Esophagus muscularis mucosa (tissue), 4 donors: ENCODE data around the gene ATP5MG. TPM values are rescaled to one million over a fixed set of nuclear protein-coding genes. Genes with fewer than 3 reads are reported as not detected.

Source experiments
- DNase-seq: peaks from one replicate; pipeline ENCODE4 v3.0.0-alpha.2; 2017; ENCODE audit errors: extremely low spot score
- H3K27ac ChIP-seq, 4 donors: fragments of 200-600 bp; sonication (generic); replicated peaks in 1 of 4; 1 replicate in 3 of 4; 2 replicates in 1 of 4; pipeline ENCODE4 v1.5.1; 2016 to 2019; ENCODE audit warnings: mild to moderate bottlenecking in 1 of 4
- H3K27me3 ChIP-seq, 4 donors: fragments of 200-600 bp; sonication (generic); one replicate each; pipeline versions ENCODE4 v1.5.1 to v1.6.0; 2016 to 2019
- H3K36me3 ChIP-seq, 4 donors: fragments of 200-600 bp; sonication (generic); one replicate each; pipeline ENCODE4 v1.5.1; 2016 to 2019
- H3K4me1 ChIP-seq, 4 donors: fragments of 200-600 bp; sonication (generic); one replicate each; pipeline ENCODE4 v1.5.1; 2016 to 2019
- H3K4me3 ChIP-seq, 4 donors: fragments of 200-600 bp; sonication (generic); 1 replicate in 2 of 4; 2 replicates in 2 of 4; pipeline ENCODE4 v1.5.1; 2016 to 2019; ENCODE audit warnings: mild to moderate bottlenecking in 4 of 4, moderate library complexity in 1 of 4
- H3K9me3 ChIP-seq, 4 donors: fragments of 200-600 bp; sonication (generic); 1 replicate in 3 of 4; 2 replicates in 1 of 4; pipeline ENCODE4 v1.5.1; 2016 to 2019
- CTCF ChIP-seq, 3 experiments: fragments of 200-600 bp in 2 of 3; fragments of 450-650 bp in 1 of 3; sonication (generic) in 2 of 3; IDR thresholded peaks; one replicate each; pipeline ENCODE4 v1.5.1; 2017 to 2019; ENCODE audit warnings: antibody characterized with exemption in 3 of 3, mild to moderate bottlenecking in 2 of 3, moderate library complexity in 1 of 3
- EP300 ChIP-seq: sonication (generic); formaldehyde crosslinking; IDR thresholded peaks from one replicate; pipeline ENCODE4 v1.6.1; 2017; ENCODE audit warnings: antibody characterized with exemption
- POLR2A ChIP-seq: fragments of 450-650 bp; IDR thresholded peaks from one replicate; pipeline ENCODE4 v1.6.1; 2017; ENCODE audit warnings: antibody characterized with exemption, moderate library complexity, mild to moderate bottlenecking, low read depth
- POLR2AphosphoS5 ChIP-seq, 2 donors: sonication (generic); formaldehyde crosslinking; IDR thresholded peaks; one replicate each; pipeline ENCODE4 v1.6.1; 2017; ENCODE audit warnings: antibody characterized with exemption in 2 of 2
- WGBS: methylation state at CpG from one replicate; pipeline ENCODE4 v1.1.5; 2018; 5-methylcytosine and 5-hydroxymethylcytosine counted together
- intact Hi-C: fragments of 100-400 bp; cut with DNase I; formaldehyde crosslinking; loops from one replicate; pipeline ENCODE4 v1.15.1; 2023
- total RNA-seq, 4 donors: library from RNA; depleted of rRNA; stranded (reverse); fragments of >200 nt; gene quantifications; one replicate each; pipeline versions ENCODE4 v1.1.0 to v1.2.1, GENCODE V29; 2016

Gene ATP5MG
- total RNA-seq, 4 donors from 2014 or later: 61.0 to 91.1 (median 69.1) TPM

DNA sequence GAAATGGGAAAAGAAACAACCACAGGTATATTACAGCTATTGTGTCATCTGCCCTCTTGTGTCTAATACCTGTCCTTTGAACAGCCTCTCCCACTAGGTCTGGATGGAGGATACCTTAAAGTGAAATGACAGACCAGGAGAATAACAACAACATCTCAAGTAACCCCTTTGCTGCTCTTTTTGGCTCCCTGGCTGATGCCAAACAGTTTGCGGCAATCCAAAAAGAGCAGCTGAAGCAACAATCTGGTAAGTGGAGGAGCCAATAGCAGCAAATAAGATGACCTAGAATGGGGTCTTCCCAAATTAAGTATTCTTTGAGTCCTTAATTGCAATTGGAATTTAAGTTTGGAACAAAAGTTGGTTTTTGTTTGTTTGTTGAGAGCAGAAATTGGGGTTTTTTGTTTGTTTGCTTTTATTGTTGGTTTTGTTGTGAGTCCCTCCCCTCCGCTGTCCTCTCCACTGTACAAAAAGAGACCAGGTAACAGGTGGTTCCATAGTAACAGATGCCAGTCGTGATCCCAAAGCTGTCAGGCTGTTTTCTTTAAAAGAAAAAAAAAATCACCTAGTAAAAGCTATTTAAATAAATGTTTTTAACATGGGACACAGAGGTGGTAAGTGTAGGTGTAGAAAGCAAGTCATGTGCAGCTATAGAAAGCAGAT is 36.3 kb upstream of the ATP5MG start:
- Histone ChIP-seq H3K27me3 (no peaks in the 10 kb centered on the region), H3K9me3 (no peaks in the 10 kb centered on the region), H3K4me1 (peaks cover 21 to 27% (median 24%) of the 10 kb centered on the region in 4 donors), H3K27ac (no peak overlapping the region), H3K36me3 (peaks cover 29 to 54% (median 51%) of the 10 kb centered on the region in 4 donors), H3K4me3 (no peak overlapping the region)
- 93% methylated on average over 3 of the region's 3 CpGs for WGBS
- no peak for DNase-seq
- TF ChIP-seq POLR2A (no peak), CTCF (IDR thresholded peaks at IDR 0.05) (no peak), EP300 (no peak), POLR2AphosphoS5 (IDR thresholded peaks at IDR 0.05) (no peak)
- intact Hi-C loops: no loop called here

DNA sequence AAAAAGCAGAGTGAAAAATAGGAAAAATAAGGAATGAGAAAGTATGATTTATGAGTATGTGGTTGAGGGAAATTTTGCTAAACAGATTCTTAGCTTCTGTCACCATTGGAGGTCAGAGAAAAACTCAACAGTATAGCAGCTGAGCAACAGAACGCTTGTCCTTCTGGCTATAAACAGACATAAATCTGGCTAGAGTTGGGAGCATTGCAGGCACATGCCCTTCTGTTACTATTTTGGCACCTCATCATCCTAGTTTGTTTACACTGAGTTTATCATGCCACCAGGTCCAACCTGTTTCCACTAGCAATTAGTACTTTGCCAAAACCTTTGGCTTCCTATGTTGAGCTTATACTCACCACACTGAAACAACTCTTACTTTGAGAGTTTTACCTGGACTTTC is 35.1 kb upstream of the ATP5MG start:
- WGBS: 79% methylated on average over 1 of the region's 1 CpG
- H3K36me3 ChIP-seq: peaks cover 41 to 66% (median 63%) of the 10 kb centered on the region in 4 donors
- H3K4me3 ChIP-seq: no peak overlapping the region
- intact Hi-C loops: no loop called here
- H3K27me3 ChIP-seq: no peaks in the 10 kb centered on the region
- H3K27ac ChIP-seq: no peak overlapping the region
- no peak for DNase-seq
- TF ChIP-seq EP300: no peak
- no peak for TF ChIP-seq POLR2AphosphoS5 (IDR thresholded peaks at IDR 0.05)
- TF ChIP-seq CTCF (IDR thresholded peaks at IDR 0.05): no peak
- no peak for TF ChIP-seq POLR2A
- H3K9me3 ChIP-seq: no peaks in the 10 kb centered on the region
- H3K4me1 ChIP-seq: peaks cover 9 to 15% (median 12%) of the 10 kb centered on the region in 4 donors

- Histone ChIP-seq H3K27ac (no peak overlapping the region), H3K9me3 (no peaks in the 10 kb centered on the region), H3K27me3 (no peaks in the 10 kb centered on the region), H3K4me1 (peaks cover 0 to under 1% (median 0%) of the 10 kb centered on the region in 4 donors), H3K36me3 (peaks cover 85 to 100% (median 96%) of the 10 kb centered on the region in 4 donors), H3K4me3 (no peak overlapping the region)
- 98% methylated on average over 4 of the region's 4 CpGs for WGBS
- DNase-seq: no peak
- TF ChIP-seq POLR2AphosphoS5 (IDR thresholded peaks at IDR 0.05): no peak
- TF ChIP-seq POLR2A: no peak
- TF ChIP-seq EP300: no peak
- TF ChIP-seq CTCF (IDR thresholded peaks at IDR 0.05): no peak
- intact Hi-C loops: no loop called here
These were observed 30.6 kb upstream of the ATP5MG start for GRCh38 chr11:118370774-118371173.

DNA sequence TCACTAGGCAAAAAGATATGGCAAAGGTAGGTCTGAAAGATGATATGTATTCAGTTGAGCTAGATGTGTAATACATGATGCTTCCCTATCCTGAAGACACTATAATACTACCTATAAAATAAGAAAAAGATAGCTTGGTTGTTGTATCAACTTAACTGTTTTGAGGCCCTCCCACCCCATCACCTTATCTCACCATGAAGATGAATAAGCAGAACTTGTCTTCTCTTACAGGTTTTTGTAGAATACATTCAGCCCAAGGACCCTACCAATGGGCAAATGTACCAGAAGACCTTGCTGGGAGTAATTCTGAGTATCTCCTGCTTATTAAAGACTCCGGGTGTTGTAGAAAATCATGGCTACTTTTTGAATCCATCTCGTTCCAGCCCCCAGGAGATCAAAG is 28.1 kb upstream of the ATP5MG start:
- intact Hi-C loops: no loop called here
- 96% methylated on average over 2 of the region's 2 CpGs for WGBS
- Histone ChIP-seq H3K27ac (no peak overlapping the region), H3K9me3 (no peaks in the 10 kb centered on the region), H3K27me3 (no peaks in the 10 kb centered on the region), H3K36me3 (peaks cover 94 to 100% (median 97%) of the 10 kb centered on the region in 4 donors), H3K4me1 (no peaks in the 10 kb centered on the region), H3K4me3 (no peak overlapping the region)
- no peak for DNase-seq
- TF ChIP-seq EP300 (no peak), POLR2A (no peak), POLR2AphosphoS5 (IDR thresholded peaks at IDR 0.05) (no peak), CTCF (IDR thresholded peaks at IDR 0.05) (no peak)

DNA sequence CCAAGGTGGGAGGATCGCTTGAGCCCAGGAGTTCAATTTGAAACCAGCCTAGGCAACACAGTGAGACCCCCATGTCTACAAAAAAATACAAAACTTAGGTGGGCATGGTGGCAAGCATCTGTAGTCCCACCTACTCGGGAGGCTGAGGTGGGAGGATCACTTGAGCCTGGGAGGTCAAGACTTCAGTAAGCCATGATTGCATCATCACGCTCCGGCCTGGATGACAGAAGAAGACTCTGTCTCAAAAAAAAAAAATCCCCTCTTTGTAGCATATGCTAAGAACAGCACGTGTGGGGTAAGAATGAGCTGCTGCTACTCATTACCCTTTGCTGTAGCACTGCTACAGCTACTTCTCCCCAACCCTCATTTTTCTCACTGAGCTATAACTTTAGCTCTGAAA is 27.5 kb upstream of the ATP5MG start:
- Histone ChIP-seq H3K4me1 (no peaks in the 10 kb centered on the region), H3K27me3 (no peaks in the 10 kb centered on the region), H3K4me3 (no peak overlapping the region), H3K36me3 (peaks cover 93 to 100% (median 97%) of the 10 kb centered on the region in 4 donors), H3K27ac (no peak overlapping the region), H3K9me3 (no peaks in the 10 kb centered on the region)
- DNase-seq: no peak
- intact Hi-C loops: no loop called here
- TF ChIP-seq EP300 (no peak), POLR2AphosphoS5 (IDR thresholded peaks at IDR 0.05) (no peak), CTCF (IDR thresholded peaks at IDR 0.05) (no peak), POLR2A (no peak)
- WGBS: 92% methylated on average over 5 of the region's 5 CpGs
